Measurements from ENCODE around the gene AOX1. TPM values are rescaled to one million over a fixed set of nuclear protein-coding genes. Genes with fewer than 3 reads are reported as not detected.

Gene AOX1
- total and polyA plus RNA-seq, 2 of the 8 experiments (the other 6 are each of a cell fraction or from before 2014, with no cell fraction given): 5.6 to 8.3 TPM

GRCh38 chr2:200592406-200593075, 6.7 kb downstream of the AOX1 start:
- no peak for FAIRE-seq

More at GRCh38 chr2:200592406-200593075, 6.7 kb downstream of the AOX1 start:
- Histone ChIP-seq H3K23ac (ENCODE audit: insufficient read length) (no peak overlapping the region), H2BK20ac (ENCODE audit: low read length) (no peak overlapping the region), H4K91ac (replicated peaks; ENCODE audit: insufficient read length, low read length) (no peak overlapping the region), H3K79me1 (ENCODE audit: low read depth, low read length) (no peaks in the 10 kb centered on the region), H3K79me2 (ENCODE audit: control insufficient read depth in 1 of 2, insufficient read depth in 2 of 2, low read length in 2 of 2) (no peaks in the 10 kb centered on the region), H3K4me1 (replicated peaks in 1 of 4; ENCODE audit: control insufficient read depth in 3 of 4, insufficient read depth in 4 of 4, low read length in 3 of 4) (no peaks in the 10 kb centered on the region), H3K4me3 (ENCODE audit: extremely low read depth in 1 of 4, insufficient read depth in 2 of 4, low read depth in 3 of 4, low read length in 4 of 4) (no peak overlapping the region), H3K4me2 (ENCODE audit: insufficient read depth in 1 of 2, low read depth in 2 of 2, low read length in 2 of 2) (no peak overlapping the region), H3K36me3 (ENCODE audit: control insufficient read depth in 2 of 4, insufficient read depth in 4 of 4, low read length in 3 of 4) (no peaks in the 10 kb centered on the region), H3K56ac (replicated peaks; ENCODE audit: insufficient read length, low read depth, low read length) (no peak overlapping the region), H4K8ac (ENCODE audit: extremely low read depth, insufficient read depth, low read length) (no peak overlapping the region), H3K27me3 (replicated peaks in 1 of 4; ENCODE audit: control insufficient read depth in 3 of 4, extremely low read depth in 1 of 4, insufficient read depth in 3 of 4, low read length in 3 of 4) (peaks cover 0 to under 1% (median 0%) of the 10 kb centered on the region in 4 experiments; a peak in 2 of 7 replicates), H3K14ac (ENCODE audit: insufficient read length) (no peak overlapping the region), H2AK5ac (ENCODE audit: low read depth, low read length) (no peak overlapping the region), H2BK12ac (ENCODE audit: low read depth, low read length) (no peak overlapping the region), H3K9ac (replicated peaks in 1 of 4; ENCODE audit: extremely low read depth in 1 of 4, low read depth in 3 of 4, low read length in 3 of 4) (no peak overlapping the region), H3K9me3 (ENCODE audit: insufficient read depth in 2 of 2, low read depth in 1 of 2, low read length in 1 of 2) (no peaks in the 10 kb centered on the region), H4K5ac (ENCODE audit: insufficient read length, low read depth, low read length) (no peak overlapping the region), H3K23me2 (ENCODE audit: low read depth, low read length) (no peaks in the 10 kb centered on the region), H2BK15ac (ENCODE audit: low read length) (no peak overlapping the region), H2BK5ac (ENCODE audit: low read depth, low read length) (no peak overlapping the region), H3K18ac (ENCODE audit: extremely low read depth, low read length) (no peak overlapping the region), H2AFZ (ENCODE audit: low read length) (no peak overlapping the region), H2BK120ac (replicated peaks; ENCODE audit: low read depth, low read length) (no peak overlapping the region), H4K20me1 (replicated peaks in 1 of 2; ENCODE audit: control insufficient read depth in 1 of 2, insufficient read depth in 2 of 2, low read length in 2 of 2) (no peaks in the 10 kb centered on the region), H3K4ac (replicated peaks; ENCODE audit: insufficient read length, low read depth, low read length) (no peak overlapping the region), H3K27ac (ENCODE audit: low read depth, low read length) (no peak overlapping the region)
- POLR2A ChIA-PET (ENCODE audit: partially characterized antibody): no interaction called here
- TF ChIP-seq TAF7 (optimal IDR thresholded peaks at IDR 0.05; ENCODE audit: borderline replicate concordance, low read depth, low read length): no peak
- TF ChIP-seq BACH1 (IDR thresholded peaks at IDR 0.05; ENCODE audit: low read length): no peak
- no peak for TF ChIP-seq SAP30 (IDR thresholded peaks at IDR 0.05; ENCODE audit: insufficient read depth, insufficient replicate concordance, low read length)
- CTCF ChIA-PET (ENCODE audit: partially characterized antibody): interaction anchor here (0.6 to 1.1 kb wide), 2 partner anchors 14 to 1046 kb away, joined by 3 read pairs; no protein-coding TSS in a partner anchor
- DNase-seq (ENCODE audit: low read depth in 1 of 2, low spot score in 2 of 2): no peak
- WGBS, 2 experiments (ENCODE audit: extremely low coverage in 1 of 2, insufficient coverage in 1 of 2, insufficient read length in 1 of 2, insufficient replicate concordance in 2 of 2, low coverage in 1 of 2, low lambda C conversion rate in 2 of 2, missing lambda C conversion rate in 1 of 2): 88% methylated on average over 1 of the region's 1 CpG; no CpG with 5 or more reads in 1 of the 2 experiments
